Astrocyte (in vitro differentiated cells and primary cell): Measurements from ENCODE around the gene GPR156. TPM values are rescaled to one million over a fixed set of nuclear protein-coding genes. Genes with fewer than 3 reads are reported as not detected.

Experiments used
- DNase-seq: peaks from one replicate; pipeline ENCODE4 v3.0.0-alpha.2; 2010; ENCODE audit warnings: low read depth
- FAIRE-seq: peaks from 2 replicates; lab custom pipeline; 2011; peaks lifted over from hg19 to GRCh38; lab: Jason Lieb, UNC
- H2AFZ ChIP-seq: 2 replicates; pipeline ENCODE4 v1.6.0; 2012; ENCODE audit warnings: low read depth, low read length, inconsistent platforms
- H3K27ac ChIP-seq: 2 replicates; pipeline ENCODE4 v1.5.1; 2011; ENCODE audit warnings: low read depth, low read length, inconsistent platforms
- H3K27me3 ChIP-seq: 2 replicates; pipeline ENCODE4 v1.6.0; 2011; ENCODE audit warnings: low read length, inconsistent platforms; ENCODE audit not compliant: insufficient read depth
- H3K36me3 ChIP-seq: 2 replicates; pipeline ENCODE4 v1.5.1; 2011; ENCODE audit warnings: low read length, inconsistent platforms; ENCODE audit not compliant: insufficient read depth
- H3K4me1 ChIP-seq: 2 replicates; pipeline ENCODE4 v1.5.1; 2011; ENCODE audit warnings: low read length, inconsistent platforms; ENCODE audit not compliant: insufficient read depth
- H3K4me2 ChIP-seq: 2 replicates; pipeline ENCODE4 v1.6.0; 2012; ENCODE audit warnings: low read length, inconsistent platforms
- H3K4me3 ChIP-seq: 2 replicates; pipeline ENCODE4 v1.5.1; 2011; ENCODE audit warnings: low read depth, mild to moderate bottlenecking, low read length, inconsistent platforms; ENCODE audit not compliant: insufficient read depth
- H3K79me2 ChIP-seq: 2 replicates; pipeline ENCODE4 v1.6.0; 2012; ENCODE audit warnings: mild to moderate bottlenecking, low read length, inconsistent platforms; ENCODE audit not compliant: insufficient read depth
- H3K9ac ChIP-seq: 2 replicates; pipeline ENCODE4 v1.6.0; 2012; ENCODE audit warnings: mild to moderate bottlenecking, low read length, inconsistent platforms
- H3K9me3 ChIP-seq: 2 replicates; pipeline ENCODE4 v1.5.1; 2012; ENCODE audit warnings: low read depth, mild to moderate bottlenecking, low read length, inconsistent platforms; ENCODE audit not compliant: insufficient read depth
- H4K20me1 ChIP-seq: 2 replicates; pipeline ENCODE4 v1.6.0; 2012; ENCODE audit warnings: low read length, inconsistent platforms; ENCODE audit not compliant: insufficient read depth
- H3K27ac Mint-ChIP-seq: one replicate; pipeline ENCODE4 v1.8.0; 2021; ENCODE audit warnings: mild to moderate bottlenecking, mixed read lengths; ENCODE audit not compliant: unreplicated experiment
- H3K27me3 Mint-ChIP-seq: one replicate; pipeline ENCODE4 v1.8.0; 2021; ENCODE audit warnings: low read depth, mixed read lengths; ENCODE audit not compliant: unreplicated experiment
- H3K36me3 Mint-ChIP-seq: one replicate; pipeline ENCODE4 v1.8.0; 2021; ENCODE audit warnings: low read depth, mixed read lengths; ENCODE audit not compliant: unreplicated experiment
- H3K4me1 Mint-ChIP-seq: one replicate; pipeline ENCODE4 v1.8.0; 2021; ENCODE audit warnings: low read depth, mixed read lengths; ENCODE audit not compliant: unreplicated experiment
- H3K4me3 Mint-ChIP-seq: one replicate; pipeline ENCODE4 v1.8.0; 2021; ENCODE audit warnings: mild to moderate bottlenecking, moderate library complexity, mixed read lengths; ENCODE audit not compliant: unreplicated experiment
- H3K9me3 Mint-ChIP-seq: one replicate; pipeline ENCODE4 v1.8.0; 2021; ENCODE audit warnings: mild to moderate bottlenecking, mixed read lengths; ENCODE audit not compliant: unreplicated experiment
- CTCF ChIP-seq: IDR thresholded peaks from 2 replicates; pipeline ENCODE4 v1.5.1; 2011; ENCODE audit warnings: low read depth, mild to moderate bottlenecking, inconsistent platforms, low read length, moderate library complexity; ENCODE audit not compliant: insufficient read depth
- EZH2 ChIP-seq: IDR thresholded peaks from 2 replicates; pipeline ENCODE4 v1.6.1; 2012; ENCODE audit warnings: mild to moderate bottlenecking, low read length, inconsistent platforms; ENCODE audit not compliant: insufficient read depth
- total RNA-seq: library from RNA; stranded (reverse); gene quantifications from 2 replicates; pipeline ENCODE4 v1.2.1, GENCODE V29; 2021

The GPR156 gene
- total RNA-seq, 1 donor from 2014 or later: 0.39 TPM

- no peaks in the 10 kb centered on the region for H3K36me3 Mint-ChIP-seq
- no peaks in the 10 kb centered on the region for H3K79me2 ChIP-seq
- H3K4me1 Mint-ChIP-seq: no peaks in the 10 kb centered on the region
- H3K4me3 ChIP-seq: no peak overlapping the region
- no peak overlapping the region for H3K27ac ChIP-seq
- no peak overlapping the region for H3K27ac Mint-ChIP-seq
- no peaks in the 10 kb centered on the region for H3K36me3 ChIP-seq
- H3K27me3 ChIP-seq: no peaks in the 10 kb centered on the region
- FAIRE-seq (no peak), DNase-seq (no peak)
- H3K9ac ChIP-seq: no peak overlapping the region
- H3K4me3 Mint-ChIP-seq: no peak overlapping the region
- H3K27me3 Mint-ChIP-seq: no peaks in the 10 kb centered on the region
- no peaks in the 10 kb centered on the region for H3K9me3 ChIP-seq
- H4K20me1 ChIP-seq: no peaks in the 10 kb centered on the region
- no peaks in the 10 kb centered on the region for H3K9me3 Mint-ChIP-seq
- no peak overlapping the region for H3K4me2 ChIP-seq
- no peak overlapping the region for H2AFZ ChIP-seq
- no peaks in the 10 kb centered on the region for H3K4me1 ChIP-seq
- TF ChIP-seq EZH2 (no peak), CTCF (no peak)
Measured at GRCh38 chr3:120196812-120197211, 88.2 kb downstream of the GPR156 start.

- TF ChIP-seq CTCF (no peak), EZH2 (no peak)
- H3K4me2 ChIP-seq: no peak overlapping the region
- no peak overlapping the region for H3K4me3 ChIP-seq
- no peaks in the 10 kb centered on the region for H4K20me1 ChIP-seq
- no peaks in the 10 kb centered on the region for H3K27me3 Mint-ChIP-seq
- no peaks in the 10 kb centered on the region for H3K4me1 ChIP-seq
- H3K79me2 ChIP-seq: no peaks in the 10 kb centered on the region
- H3K9me3 Mint-ChIP-seq: no peaks in the 10 kb centered on the region
- FAIRE-seq: no peak
- no peak overlapping the region for H3K27ac ChIP-seq
- no peaks in the 10 kb centered on the region for H3K27me3 ChIP-seq
- H3K27ac Mint-ChIP-seq: peak overlapping the region; percentile 26
- no peak overlapping the region for H3K9ac ChIP-seq
- H3K36me3 Mint-ChIP-seq: no peaks in the 10 kb centered on the region
- no peak overlapping the region for H3K4me3 Mint-ChIP-seq
- peaks cover 2% of the 10 kb centered on the region for H3K4me1 Mint-ChIP-seq
- H3K9me3 ChIP-seq: no peaks in the 10 kb centered on the region
- no peak for DNase-seq
- H3K36me3 ChIP-seq: no peaks in the 10 kb centered on the region
- no peak overlapping the region for H2AFZ ChIP-seq
Measured at GRCh38 chr3:120196333-120196732, 88.7 kb downstream of the GPR156 start.

- Mint-ChIP-seq H3K27ac (no peak overlapping the region), H3K9me3 (peaks cover 5% of the 10 kb centered on the region), H3K27me3 (no peaks in the 10 kb centered on the region), H3K4me3 (no peak overlapping the region), H3K4me1 (peaks cover 2% of the 10 kb centered on the region), H3K36me3 (no peaks in the 10 kb centered on the region)
- H2AFZ ChIP-seq: no peak overlapping the region
- no peaks in the 10 kb centered on the region for H3K36me3 ChIP-seq
- no peak overlapping the region for H3K4me2 ChIP-seq
- H3K9me3 ChIP-seq: no peaks in the 10 kb centered on the region
- no peaks in the 10 kb centered on the region for H3K79me2 ChIP-seq
- FAIRE-seq: no peak
- no peaks in the 10 kb centered on the region for H4K20me1 ChIP-seq
- DNase-seq: no peak
- no peak for TF ChIP-seq CTCF
- no peaks in the 10 kb centered on the region for H3K27me3 ChIP-seq
- H3K4me1 ChIP-seq: no peaks in the 10 kb centered on the region
- H3K27ac ChIP-seq: no peak overlapping the region
- no peak overlapping the region for H3K9ac ChIP-seq
- H3K4me3 ChIP-seq: no peak overlapping the region
Measured at GRCh38 chr3:120193554-120193953, 91.5 kb downstream of the GPR156 start.
